AG10803 (cell line): ENCODE results near the gene NUDT6.
A peak's percentile ranks its signal among the peaks of the same experiment; 100 is the strongest.
"Not testable (repeated sequence)": the region's sequence is repeated elsewhere in the genome, so short reads cannot be mapped to it uniquely, and the experiment has no call there.

Experiments
- DNase-seq: peaks from one replicate; pipeline ENCODE4 v3.0.0; 2010; ENCODE audit warnings: low read depth
- H3K4me3 ChIP-seq: 2 replicates; pipeline ENCODE4 v1.5.1; 2011; ENCODE audit warnings: mild to moderate bottlenecking, low read length, control low read depth
- CTCF ChIP-seq: conservative IDR thresholded peaks from 2 replicates; pipeline ENCODE4 v1.5.1; 2011; ENCODE audit warnings: mild to moderate bottlenecking, low read length, control low read depth, inconsistent platforms

NUDT6 gene

GRCh38 chr4:122861172-122861943 lies 61.0 kb downstream of the NUDT6 start:
- no peak for TF ChIP-seq CTCF
- no peak overlapping the region for H3K4me3 ChIP-seq
- no peak for DNase-seq

- no peak for TF ChIP-seq CTCF
- no peak for DNase-seq
- no peak overlapping the region for H3K4me3 ChIP-seq
Measured at GRCh38 chr4:122858705-122859104, 63.7 kb downstream of the NUDT6 start.

DNA sequence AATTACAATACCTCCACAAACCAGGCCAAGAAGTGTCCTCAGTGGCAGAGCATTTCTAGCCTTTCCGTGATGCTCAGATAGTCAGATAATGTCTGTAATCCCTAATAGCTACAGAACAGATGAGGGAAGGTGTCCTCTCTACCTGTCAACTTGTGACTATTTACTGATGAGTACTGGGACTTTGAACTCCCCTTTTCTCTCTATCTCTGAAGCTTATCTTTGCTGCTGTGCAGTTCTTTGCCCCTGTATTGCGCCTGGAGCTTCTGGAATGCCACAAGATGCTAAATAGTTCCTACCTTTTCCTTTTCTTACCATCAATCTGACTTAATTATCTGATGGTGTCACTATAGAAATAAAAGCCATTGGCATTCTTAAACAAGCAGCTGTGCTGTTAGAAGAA lies 65.2 kb downstream of the NUDT6 start:
- TF ChIP-seq CTCF, result no peak
- no peak overlapping the region for H3K4me3 ChIP-seq
- no peak for DNase-seq

DNA sequence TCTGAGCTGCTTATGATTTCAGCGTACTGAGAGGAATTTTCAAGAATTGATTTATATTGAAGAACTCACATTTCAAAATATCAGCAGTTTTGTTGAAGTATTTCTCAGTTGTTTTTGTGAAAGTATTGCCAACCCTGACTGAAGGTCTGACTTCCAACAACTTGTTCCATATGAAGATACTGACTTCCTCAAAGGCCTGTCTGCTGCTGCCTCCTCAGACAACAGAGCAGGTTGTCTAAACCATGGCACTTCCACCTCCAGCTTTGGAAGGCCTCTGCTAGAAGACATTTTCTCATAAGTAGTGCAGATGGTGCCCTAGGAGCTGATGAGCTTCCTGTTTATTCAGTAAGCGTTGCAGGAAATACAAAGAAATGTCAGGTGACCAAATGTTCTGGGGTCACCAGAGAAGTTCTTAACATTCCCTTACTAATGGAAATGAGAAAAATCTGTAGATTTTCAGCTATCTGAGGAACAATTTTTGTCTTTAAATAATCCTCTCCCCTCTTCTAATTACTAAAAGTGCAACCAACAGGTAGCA lies 67.0 kb downstream of the NUDT6 start:
- TF ChIP-seq CTCF, result no peak
- DNase-seq, result no peak
- no peak overlapping the region for H3K4me3 ChIP-seq

DNA sequence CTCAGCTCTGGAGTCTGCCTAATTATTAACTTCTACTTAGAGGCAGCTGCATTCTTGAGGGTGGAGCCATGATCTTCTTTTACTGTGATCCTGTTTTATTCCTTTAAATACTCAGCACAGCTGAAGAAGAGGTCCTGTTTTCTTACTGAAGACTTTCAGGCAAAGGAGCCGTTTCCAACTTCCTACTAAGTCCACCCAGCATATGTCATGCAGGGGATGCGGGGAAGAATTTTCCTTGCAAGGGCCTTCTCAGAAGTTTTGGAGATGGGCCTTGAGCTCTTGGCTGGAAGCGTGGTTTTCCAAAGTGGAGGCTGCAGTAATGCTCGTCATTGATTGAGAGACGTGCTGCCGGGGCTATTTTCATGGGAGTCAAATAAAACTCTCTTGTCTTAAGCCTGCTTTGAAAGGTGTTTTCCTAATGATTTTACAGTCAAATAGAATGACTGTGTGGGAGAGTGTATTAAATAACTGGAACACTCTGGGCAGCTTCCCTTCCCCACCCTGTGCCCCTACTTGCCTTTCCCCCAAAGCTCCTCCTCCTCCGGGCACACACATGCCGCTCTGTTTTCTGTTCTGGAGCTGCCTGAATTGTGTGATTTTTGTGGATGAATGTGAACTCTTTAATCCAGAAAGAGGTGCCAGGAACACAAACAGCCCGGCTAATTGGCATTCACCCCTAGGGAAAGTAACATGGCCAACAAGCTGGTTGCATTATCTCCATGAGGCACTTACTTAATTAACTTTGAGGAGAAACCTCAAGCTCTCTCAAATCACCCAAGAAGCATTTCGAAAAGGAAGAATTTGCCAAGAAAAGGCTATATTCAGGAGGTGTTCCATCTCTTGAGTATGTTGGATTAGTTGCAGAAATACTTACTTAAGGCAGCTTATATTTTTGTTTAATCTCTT lies 67.7 kb downstream of the NUDT6 start:
- H3K4me3 ChIP-seq, result peak overlapping the region; percentile 10
- peak; percentile 60 for DNase-seq
- TF ChIP-seq CTCF, result no peak

- DNase-seq, result no peak
- TF ChIP-seq CTCF, result no peak
- H3K4me3 ChIP-seq, result no peak overlapping the region
Measured at GRCh38 chr4:122851568-122851967, 70.8 kb downstream of the NUDT6 start.

GRCh38 chr4:122849789-122850188 lies 72.6 kb downstream of the NUDT6 start:
- not testable (repeated sequence) for H3K4me3 ChIP-seq, DNase-seq
